ENCODE data around the gene MAST4. TPM values are rescaled to one million over a fixed set of nuclear protein-coding genes. Genes with fewer than 3 reads are reported as not detected.
A peak's percentile ranks its signal among the peaks of the same experiment; 100 is the strongest.

Gene MAST4
- total and polyA plus RNA-seq, 2 of the 13 experiments (the other 11 are each of a cell fraction or from before 2014, with no cell fraction given), result 3.4 to 3.7 TPM

- Histone ChIP-seq H3K9me3 (ENCODE audit: low read length) (no peaks in the 10 kb centered on the region), H3K27me3 (ENCODE audit: control insufficient read depth in 1 of 2, insufficient read depth in 2 of 2, low read length in 2 of 2) (no peaks in the 10 kb centered on the region; a peak in 1 of 5 replicates), H3K79me2 (ENCODE audit: insufficient read depth, low read length) (no peaks in the 10 kb centered on the region), H4K20me1 (ENCODE audit: insufficient read depth, low read length) (no peaks in the 10 kb centered on the region), H3K4me2 (ENCODE audit: low read depth, low read length) (peak overlapping the region; percentile 21; the same call in 1 of the 2 replicates), H3K36me3 (replicated peaks in 1 of 2; ENCODE audit: control insufficient read depth in 1 of 2, insufficient read depth in 2 of 2, low read length in 2 of 2) (no peaks in the 10 kb centered on the region), H2AFZ (ENCODE audit: low read length) (no peak overlapping the region), H3K4me1 (ENCODE audit: insufficient read depth, low read length) (peaks cover 28% of the 10 kb centered on the region), H3K4me3 (replicated peaks in 1 of 3; ENCODE audit: insufficient read depth in 1 of 3, low read depth in 2 of 3, low read length in 3 of 3) (no peak overlapping the region), H3K9ac (ENCODE audit: insufficient read depth, low read depth, low read length) (no peak overlapping the region), H3K27ac (ENCODE audit: extremely low read length, insufficient read depth, low read length) (no peak overlapping the region)
- intact Hi-C loops (cut with micrococcal nuclease; ENCODE audit: unreplicated experiment), result loop anchor here (5.0 kb wide), 1 partner anchor 110 kb away; no protein-coding TSS in a partner anchor
- ChIA-PET CTCF (ENCODE audit: low intra/inter-chr PET ratio, low total read pairs) (interaction anchor here (1.3 to 1.6 kb wide), 2 partner anchors 162 to 222 kb away, joined by 6 to 9 read pairs; no protein-coding TSS in a partner anchor), POLR2A (interaction anchor here (1.0 kb wide), 1 partner anchor 108 kb away, joined by 3 read pairs; no protein-coding TSS in a partner anchor)
- no TSS peak for BruUV-seq (replicated peaks)
- in situ Hi-C loops (cut with HindIII; ENCODE audit: extremely low pct_ligation_motif_present, low pct_unique_long_range_greater_than_20kb), result loop anchor here (10.0 kb wide), 1 partner anchor 217 kb away; no protein-coding TSS in a partner anchor
- no peak for ATAC-seq
- no peak for TF ChIP-seq SNRNP70 (IDR thresholded peaks at IDR 0.05; ENCODE audit: low read depth, low read length)
- no peak for TF ChIP-seq ZNF678 (CRISPR knock-in tag; IDR thresholded peaks at IDR 0.05)
- TF ChIP-seq ARNT (IDR thresholded peaks at IDR 0.05), result no peak
- no peak for TF ChIP-seq NCOA1 (CRISPR knock-in tag; IDR thresholded peaks at IDR 0.05)
- TF ChIP-seq POLR2G (IDR thresholded peaks at IDR 0.05; ENCODE audit: low read depth, low read length), result no peak
- no peak for TF ChIP-seq RARA (CRISPR knock-in tag; IDR thresholded peaks at IDR 0.05)
- no peak for FAIRE-seq
- 52% methylated on average over 3 of the region's 3 CpGs for WGBS (ENCODE audit: low lambda C conversion rate)
- DNase-seq (ENCODE audit: low spot score), result no peak
Observed at GRCh38 chr5:66987540-66987939, 391.3 kb downstream of the MAST4 start.

- H3K4me2 ChIP-seq (ENCODE audit: low read depth, low read length), result 0 out of 2 replicates have a peak overlapping the region, but pooled peaks have one; percentile 21
- DNase-seq (ENCODE audit: low spot score) (peak; percentile 36), ATAC-seq (peak; percentile 60), FAIRE-seq (no peak)
- no peaks in the 10 kb centered on the region for H3K79me2 ChIP-seq (ENCODE audit: insufficient read depth, low read length)
- no peak overlapping the region for H3K4me3 ChIP-seq (replicated peaks in 1 of 3; ENCODE audit: insufficient read depth in 1 of 3, low read depth in 2 of 3, low read length in 3 of 3)
- in situ Hi-C loops (cut with HindIII; ENCODE audit: extremely low pct_ligation_motif_present, low pct_unique_long_range_greater_than_20kb) (loop anchor here (10.0 kb wide), 1 partner anchor 217 kb away; no protein-coding TSS in a partner anchor), intact Hi-C loops (cut with micrococcal nuclease; ENCODE audit: unreplicated experiment) (loop anchor here (1.0 to 5.0 kb wide), 4 partner anchors 17 to 221 kb away; no protein-coding TSS in a partner anchor)
- H2AFZ ChIP-seq (ENCODE audit: low read length), result no peak overlapping the region
- no peaks in the 10 kb centered on the region; a peak in 1 of 5 replicates for H3K27me3 ChIP-seq (ENCODE audit: control insufficient read depth in 1 of 2, insufficient read depth in 2 of 2, low read length in 2 of 2)
- no peak overlapping the region for H3K9ac ChIP-seq (ENCODE audit: insufficient read depth, low read depth, low read length)
- no peaks in the 10 kb centered on the region for H3K9me3 ChIP-seq (ENCODE audit: low read length)
- no peak overlapping the region for H3K27ac ChIP-seq (ENCODE audit: extremely low read length, insufficient read depth, low read length)
- 39% methylated on average over 3 of the region's 3 CpGs for WGBS (ENCODE audit: low lambda C conversion rate)
- no TSS peak for BruUV-seq (replicated peaks)
- CTCF ChIA-PET (ENCODE audit: low intra/inter-chr PET ratio, low total read pairs), result interaction anchor here (1.3 to 1.6 kb wide), 2 partner anchors 162 to 221 kb away, joined by 6 to 9 read pairs; no protein-coding TSS in a partner anchor
- peaks cover 35% of the 10 kb centered on the region for H3K4me1 ChIP-seq (ENCODE audit: insufficient read depth, low read length)
- no peaks in the 10 kb centered on the region for H4K20me1 ChIP-seq (ENCODE audit: insufficient read depth, low read length)
- H3K36me3 ChIP-seq (replicated peaks in 1 of 2; ENCODE audit: control insufficient read depth in 1 of 2, insufficient read depth in 2 of 2, low read length in 2 of 2), result no peaks in the 10 kb centered on the region
- POLR2A ChIA-PET, result interaction anchor here (1.0 kb wide), 1 partner anchor 107 kb away, joined by 3 read pairs; no protein-coding TSS in a partner anchor
- no peak for TF ChIP-seq SOX13 (IDR thresholded peaks at IDR 0.05)
- TF ChIP-seq SOX13 (CRISPR knock-in tag; conservative IDR thresholded peaks at IDR 0.05 in 1 of 2, IDR thresholded peaks at IDR 0.05 in 1 of 2), result no peak
- TF ChIP-seq ZNF34 (CRISPR knock-in tag; IDR thresholded peaks at IDR 0.05; ENCODE audit: borderline replicate concordance), result no peak
- TF ChIP-seq STAG1 (CRISPR knock-in tag; IDR thresholded peaks at IDR 0.05), result peak; percentile 70
- no peak for TF ChIP-seq CREB1 (IDR thresholded peaks at IDR 0.05)
- TF ChIP-seq CREB1 (CRISPR knock-in tag; IDR thresholded peaks at IDR 0.05), result 0 out of 2 replicates have a peak, but pooled peaks have one; percentile 22
- TF ChIP-seq THAP8 (CRISPR knock-in tag; IDR thresholded peaks at IDR 0.05; ENCODE audit: borderline replicate concordance), result no peak
- TF ChIP-seq NKX3-1 (CRISPR knock-in tag; IDR thresholded peaks at IDR 0.05), result no peak
- TF ChIP-seq CTCF (CRISPR knock-in tag; IDR thresholded peaks at IDR 0.05), result peak; percentile 68
- peak; percentile 65 for TF ChIP-seq RAD21 (CRISPR knock-in tag; IDR thresholded peaks at IDR 0.05)
Observed at GRCh38 chr5:66987949-66988838, 392.0 kb downstream of the MAST4 start.

Data from HepG2 (cell line).